GM19468 (cell line): ENCODE data around the gene CARHSP1.
"Not testable (repeated sequence)": the region's sequence is repeated elsewhere in the genome, so short reads cannot be mapped to it uniquely, and the experiment has no call there.

Source experiments
- ATAC-seq: cut with Tn5 transposase; IDR thresholded peaks from one replicate; pipeline ENCODE4 v1.9.1; 2021; ENCODE audit warnings: mild to moderate bottlenecking, moderate library complexity, moderate number of reproducible peaks; ENCODE audit not compliant: unreplicated experiment; ENCODE audit errors: extremely low read depth

CARHSP1 gene

DNA sequence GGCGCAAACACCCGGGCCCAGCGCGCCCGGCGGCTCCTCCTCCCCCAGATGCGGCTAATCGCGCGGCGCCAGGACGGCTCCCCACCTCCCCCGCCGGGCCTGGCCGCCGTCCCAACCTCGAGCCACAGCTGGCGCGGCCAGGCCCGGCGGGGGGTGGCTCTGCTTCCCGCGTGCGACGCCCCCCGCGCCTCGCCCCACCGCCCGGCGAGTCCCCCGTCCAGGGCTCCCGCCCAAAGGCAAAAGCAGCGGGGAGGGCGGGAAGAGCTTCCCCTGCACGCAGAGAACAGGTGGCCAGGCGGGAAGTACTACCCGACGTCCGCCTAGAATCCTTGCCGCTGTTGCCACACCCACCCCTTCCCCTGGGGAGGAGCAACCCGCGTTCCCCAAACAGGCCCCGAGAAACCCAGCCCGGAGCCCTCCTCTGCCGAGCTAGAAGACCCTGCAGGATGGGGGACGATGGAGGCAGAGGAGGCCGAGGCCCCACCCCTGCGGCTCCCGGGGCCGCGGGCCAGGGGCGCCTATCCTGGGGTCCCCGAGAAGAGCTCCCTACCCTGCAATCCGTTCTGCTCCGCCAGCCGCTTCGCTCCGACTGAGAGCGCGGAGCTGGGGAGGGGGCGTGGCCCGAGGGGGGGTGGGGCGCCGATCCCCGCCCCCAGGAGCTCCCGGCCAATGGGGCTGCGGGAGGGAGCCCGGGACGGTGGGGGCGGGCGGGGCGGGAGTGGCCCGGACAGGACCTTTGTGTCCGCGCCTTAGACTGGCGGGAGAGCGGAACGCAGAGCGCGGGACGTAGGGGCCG, at the start of gene CARHSP1:
TSS of gene CARHSP1 (minus strand) at position 591 of the 796 bp plus-strand sequence. CDS start 9,678 bp downstream, outside the sequence.
- peak; percentile 33 for ATAC-seq

DNA sequence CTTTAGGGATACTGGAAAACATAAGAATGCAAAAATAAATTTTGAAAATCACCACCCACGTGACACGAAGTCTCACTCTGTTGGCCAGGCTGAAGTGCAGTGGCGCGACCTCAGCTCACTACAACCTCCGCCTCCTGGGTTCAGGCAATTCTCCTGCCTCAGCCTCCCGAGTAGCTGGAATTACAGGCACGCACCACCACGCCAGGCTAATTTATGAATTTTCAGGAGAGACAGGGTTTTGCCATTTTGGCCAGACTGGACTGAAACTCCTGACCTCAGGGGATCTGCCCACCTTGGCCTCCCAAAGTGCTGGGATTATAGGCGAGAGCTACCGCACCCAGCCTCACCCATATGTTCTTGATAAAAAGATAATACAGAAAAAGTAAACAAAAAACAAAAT, 48.5 kb upstream of the CARHSP1 start:
- not testable (repeated sequence) for ATAC-seq

GRCh38 chr16:8916541-8917225, 47.9 kb upstream of the CARHSP1 start:
- no peak for ATAC-seq

DNA sequence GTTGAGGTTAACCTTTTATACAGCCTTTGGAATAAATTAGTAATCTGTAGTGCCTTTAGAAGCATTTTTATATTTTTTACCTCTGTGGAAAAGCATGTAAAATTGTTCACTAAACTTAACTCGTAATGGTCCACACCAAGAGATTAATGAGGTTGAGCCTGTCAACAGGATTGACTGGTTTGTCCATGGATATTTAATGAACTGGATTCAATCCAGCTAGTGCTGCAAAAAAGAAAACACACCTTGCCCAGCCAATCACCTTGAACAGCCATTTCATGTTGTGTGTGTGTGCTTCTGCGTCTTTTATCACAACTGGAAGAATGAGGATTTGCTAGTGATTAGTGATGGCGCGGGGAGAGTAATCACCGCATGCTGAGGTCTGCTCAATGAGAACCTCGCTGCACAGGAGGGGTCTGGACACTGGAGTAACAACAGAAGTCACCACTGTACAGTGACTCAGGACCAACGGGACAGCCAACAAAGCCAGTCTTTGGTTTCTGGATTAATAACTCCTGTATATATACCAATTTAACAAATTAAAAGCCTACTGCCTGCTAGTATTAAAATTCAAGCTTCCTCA, 47.0 kb upstream of the CARHSP1 start:
- no peak for ATAC-seq

DNA sequence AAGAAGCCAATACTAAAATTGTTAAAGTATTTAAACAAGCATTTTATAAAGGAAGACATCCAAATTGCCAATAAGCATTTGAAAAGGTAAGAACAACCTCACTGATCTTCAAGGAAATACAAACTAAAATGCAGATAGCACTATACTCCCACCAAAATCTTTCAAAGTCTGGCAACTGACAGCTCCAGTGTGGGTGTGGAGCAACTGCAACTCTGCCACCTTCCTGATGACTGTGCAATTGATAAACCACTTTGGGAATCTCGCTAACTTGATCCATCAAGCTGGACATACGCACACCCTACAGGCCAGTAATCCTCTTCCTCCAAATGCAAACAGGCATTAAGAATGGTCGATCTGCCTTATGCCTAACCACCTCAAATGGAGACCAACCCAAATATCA, 45.3 kb upstream of the CARHSP1 start:
- no peak for ATAC-seq

DNA sequence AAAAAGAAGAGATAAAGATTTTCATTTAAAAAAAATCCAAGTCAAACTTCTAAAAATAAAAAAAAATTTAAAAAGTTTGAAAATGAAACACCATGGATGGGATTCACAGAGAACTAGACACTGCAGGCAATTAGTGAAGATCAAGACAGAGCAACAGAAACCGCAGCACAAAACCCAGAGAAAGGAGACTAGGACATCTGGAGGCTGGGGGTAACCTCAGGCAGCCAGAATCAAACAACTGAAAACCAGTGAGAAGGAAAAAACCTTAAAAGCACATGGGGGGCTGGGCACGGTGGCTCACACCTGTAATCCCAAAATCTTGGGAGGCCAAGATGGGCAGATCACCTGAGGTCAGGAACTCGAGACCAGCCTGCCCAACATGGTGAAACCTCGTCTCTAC, 44.0 kb upstream of the CARHSP1 start:
- ATAC-seq: no peak

GRCh38 chr16:8910811-8911210, 42.0 kb upstream of the CARHSP1 start:
- ATAC-seq: no peak

DNA sequence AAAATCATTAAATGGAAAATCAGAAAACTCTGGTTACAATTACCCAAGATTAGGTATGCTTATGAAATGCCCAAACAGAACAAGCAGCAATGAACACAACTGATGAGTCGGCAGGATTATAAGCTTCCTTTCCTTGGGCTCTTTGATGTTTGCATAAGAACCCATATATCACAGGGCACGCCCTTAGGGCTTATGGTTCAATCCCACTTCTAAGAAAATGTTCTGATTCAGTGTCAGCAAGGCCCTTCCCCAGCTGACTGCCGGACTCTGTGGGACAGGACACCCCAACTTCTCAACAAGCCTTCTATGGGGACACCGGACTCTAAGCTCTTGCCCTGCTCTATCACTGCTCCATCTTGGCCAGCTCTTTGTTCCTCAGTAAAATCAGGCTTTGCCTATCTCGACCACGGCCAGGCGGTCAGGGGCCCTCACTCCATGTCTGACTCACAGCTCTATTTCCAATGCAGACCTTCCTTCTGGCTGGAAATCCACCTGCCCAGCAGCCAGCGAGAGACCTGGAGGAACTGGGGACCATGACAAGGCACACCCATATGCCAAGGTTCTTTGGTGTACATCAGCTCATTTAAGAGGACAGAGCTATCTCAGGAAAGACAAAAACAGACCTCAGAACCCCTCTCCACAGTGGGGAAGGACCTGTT, 40.1 kb upstream of the CARHSP1 start:
- ATAC-seq: no peak

- no peak for ATAC-seq
These were observed 38.3 kb upstream of the CARHSP1 start for GRCh38 chr16:8907096-8907495.

- ATAC-seq: no peak
These were observed 37.2 kb upstream of the CARHSP1 start for GRCh38 chr16:8905795-8906591.

- no peak for ATAC-seq
These were observed 36.5 kb upstream of the CARHSP1 start for GRCh38 chr16:8905168-8905762.

- ATAC-seq: no peak
These were observed 35.2 kb upstream of the CARHSP1 start for GRCh38 chr16:8904018-8904430.

DNA sequence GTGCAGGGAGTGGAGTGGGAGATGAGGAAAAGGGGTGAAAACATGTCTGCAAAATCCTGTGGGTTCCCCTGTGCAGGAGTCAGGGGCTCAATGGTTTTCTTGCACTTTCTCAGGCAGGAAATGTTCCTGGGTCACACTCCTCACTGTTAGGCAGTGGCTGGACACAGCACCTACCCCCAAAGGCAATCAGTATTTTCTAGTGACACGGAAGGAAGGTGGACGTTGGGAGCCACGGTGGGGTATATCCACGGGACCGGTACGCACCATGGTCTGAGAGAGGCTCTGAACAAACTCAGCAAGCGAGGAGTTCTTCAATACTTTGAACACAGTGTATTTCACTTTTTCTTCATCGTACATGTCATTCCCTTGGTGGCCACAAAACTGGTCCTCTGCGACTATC, 34.2 kb upstream of the CARHSP1 start:
- no peak for ATAC-seq

GRCh38 chr16:8901320-8901861, 32.6 kb upstream of the CARHSP1 start:
- no peak for ATAC-seq

- no peak for ATAC-seq
These were observed 31.5 kb upstream of the CARHSP1 start for GRCh38 chr16:8900343-8900742.

DNA sequence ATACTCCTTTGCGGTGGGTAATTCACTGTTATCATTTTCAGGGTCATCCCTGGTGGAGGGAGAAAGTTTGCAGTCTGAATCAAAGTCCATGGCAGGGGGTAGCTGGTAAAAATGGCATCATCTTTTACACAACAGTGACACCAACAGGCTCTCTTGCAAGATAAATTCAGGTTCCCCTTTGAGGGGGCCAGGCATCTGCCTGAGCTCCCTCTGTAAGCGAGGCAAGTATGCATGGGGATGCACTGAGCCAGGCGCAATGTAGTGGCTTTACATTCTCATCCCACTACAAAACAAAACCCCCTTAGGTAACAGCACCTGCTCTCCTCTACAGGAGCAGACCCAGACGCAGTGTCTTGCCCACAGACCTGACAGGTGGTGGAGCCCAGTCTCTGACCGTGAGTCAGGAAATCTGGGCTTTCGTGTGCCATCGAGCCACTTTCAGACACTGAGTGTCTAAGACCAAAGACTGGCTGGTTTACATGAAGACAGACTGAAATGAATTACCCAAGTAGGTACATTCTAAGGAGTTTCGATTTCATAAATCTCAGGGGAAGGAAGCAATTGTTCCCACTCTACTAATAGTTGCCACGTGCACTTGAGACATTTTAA, 31.0 kb upstream of the CARHSP1 start:
- ATAC-seq: no peak

DNA sequence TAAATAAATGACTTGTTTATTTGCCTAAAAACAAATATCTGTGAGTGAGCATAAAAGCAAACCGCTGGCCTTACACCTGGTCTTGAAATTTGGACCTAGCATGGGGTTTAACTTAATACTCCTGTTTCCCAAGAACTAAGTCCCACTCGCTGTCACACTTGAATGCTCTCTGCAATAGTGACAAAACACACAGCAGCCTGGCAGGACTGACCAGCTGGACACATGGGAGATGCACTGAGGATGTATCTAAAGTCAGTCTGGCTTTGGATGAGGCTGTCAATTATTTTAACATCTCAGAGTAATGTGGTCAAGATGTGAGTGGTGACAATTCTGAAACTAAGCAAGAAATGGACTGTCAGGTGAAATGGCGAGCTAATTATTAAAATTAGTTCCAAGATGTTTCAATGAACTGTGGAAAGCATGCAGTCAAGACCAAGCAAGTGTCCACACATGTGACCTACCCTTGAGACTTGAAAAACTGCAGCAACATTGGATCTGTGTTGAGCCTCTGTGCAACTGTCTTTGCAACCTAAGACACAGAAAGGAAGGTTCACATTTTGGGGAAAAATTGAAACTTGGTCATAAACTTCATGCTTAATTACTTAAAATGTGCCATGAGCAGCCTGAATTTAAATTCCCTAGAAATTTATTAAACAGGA, 30.0 kb upstream of the CARHSP1 start:
- ATAC-seq: no peak

- ATAC-seq: no peak
These were observed 26.0 kb upstream of the CARHSP1 start for GRCh38 chr16:8894736-8895334.
